ENCODE results near the gene NUMBL.
"Not testable (repeated sequence)": the region's sequence is repeated elsewhere in the genome, so short reads cannot be mapped to it uniquely, and the experiment has no call there.

DNA sequence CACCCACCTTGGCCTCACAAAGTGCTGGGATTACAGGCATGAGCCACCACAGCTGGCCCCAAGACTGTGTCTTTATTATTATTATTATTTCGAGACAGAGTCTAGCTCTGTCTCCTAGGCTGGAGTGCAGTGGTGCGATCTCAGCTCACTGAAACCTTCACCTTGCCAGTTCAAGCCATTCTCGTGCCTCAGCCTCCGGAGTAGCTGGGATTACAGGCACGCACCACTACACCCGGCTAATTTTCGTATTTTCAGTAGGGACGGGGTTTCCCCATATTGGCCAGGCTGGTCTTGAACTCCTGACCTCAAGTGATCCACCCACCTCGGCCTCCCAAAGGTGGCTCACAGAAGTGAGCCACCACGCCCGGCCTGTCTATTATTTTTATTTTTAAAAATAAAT lies 38.1 kb downstream of the NUMBL start:
- TF ChIP-seq CTCF (IDR thresholded peaks at IDR 0.05; ENCODE audit: poor library complexity); EZH2phosphoT487 (IDR thresholded peaks at IDR 0.05; ENCODE audit: low read depth, severe bottlenecking, unreplicated experiment); EZH2 (IDR thresholded peaks at IDR 0.05; ENCODE audit: borderline replicate concordance): not testable (repeated sequence)
